Measurements from ENCODE around the gene GIGYF1.

The GIGYF1 gene

GRCh38 chr7:100684534-100685042 lies 9.5 kb downstream of the GIGYF1 start:
- no peak for DNase-seq (ENCODE audit: low spot score)

- DNase-seq (ENCODE audit: low spot score): no peak
Measured at GRCh38 chr7:100683659-100684533, 10.2 kb downstream of the GIGYF1 start.

- DNase-seq (ENCODE audit: low spot score): no peak
Measured at GRCh38 chr7:100682991-100683658, 10.9 kb downstream of the GIGYF1 start.

DNA sequence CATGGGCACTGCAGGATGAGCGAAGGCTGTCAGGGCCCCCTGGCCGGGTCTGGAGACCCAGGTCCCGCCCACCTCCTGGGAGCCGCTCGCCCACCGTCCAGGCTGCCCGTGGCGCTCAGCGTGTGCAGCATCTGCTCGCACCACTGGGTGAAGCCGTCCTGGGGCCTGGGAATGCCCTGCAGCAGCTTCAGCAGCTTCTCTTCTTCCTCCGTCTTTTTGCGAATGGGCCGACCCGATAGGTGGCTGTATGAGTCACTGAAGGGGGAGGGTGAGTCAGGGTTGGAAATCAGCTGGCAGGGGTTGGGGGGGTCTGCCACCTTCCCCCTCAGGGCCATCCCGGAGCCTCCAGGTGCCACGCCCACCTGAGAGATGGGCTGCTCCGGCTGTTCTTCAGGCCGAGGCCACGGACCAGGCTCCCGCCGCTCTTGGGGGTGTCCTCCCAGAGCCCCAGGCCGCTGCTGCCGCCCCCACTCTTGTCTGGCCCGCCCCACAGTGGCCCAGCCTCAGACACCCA lies 11.8 kb downstream of the GIGYF1 start:
- no peak for DNase-seq (ENCODE audit: low spot score)

DNA sequence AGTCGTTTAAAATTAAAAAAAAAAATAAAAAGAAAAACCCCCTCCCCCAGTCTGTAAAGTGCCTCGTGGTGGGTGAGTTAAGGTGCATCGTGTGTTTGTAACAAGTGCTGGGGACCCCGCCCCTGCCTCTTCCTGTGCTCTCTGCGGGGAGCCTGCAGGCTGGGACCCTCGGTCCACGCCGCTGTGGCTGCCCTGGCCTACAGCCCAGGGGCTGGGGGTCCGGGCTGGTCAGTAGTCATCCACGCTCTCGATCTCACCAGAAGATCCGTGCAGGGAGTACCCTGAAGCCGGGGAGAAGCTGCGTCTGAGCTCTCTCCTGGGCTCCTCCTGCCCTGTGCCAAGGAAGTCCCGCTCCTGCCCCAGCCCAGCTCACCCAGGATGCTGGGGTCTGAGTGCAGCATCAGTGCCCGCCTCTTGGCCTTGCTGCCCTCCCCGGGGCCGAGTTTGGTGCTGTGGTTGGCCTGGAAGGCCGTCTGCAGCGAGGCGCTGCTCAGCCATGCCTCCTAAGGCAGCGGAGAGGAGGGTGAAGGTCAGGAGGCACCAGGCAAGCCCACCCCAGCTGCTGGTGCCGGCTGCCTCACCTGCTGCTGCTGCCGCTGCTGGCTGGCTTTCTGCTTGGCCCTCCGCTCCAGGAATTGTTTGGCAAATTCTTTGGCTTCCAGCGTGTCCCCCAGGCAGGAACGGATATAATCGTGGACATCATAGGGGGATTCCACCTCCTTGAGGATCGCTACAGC lies 12.4 kb downstream of the GIGYF1 start:
- DNase-seq (ENCODE audit: low spot score): no peak

DNA sequence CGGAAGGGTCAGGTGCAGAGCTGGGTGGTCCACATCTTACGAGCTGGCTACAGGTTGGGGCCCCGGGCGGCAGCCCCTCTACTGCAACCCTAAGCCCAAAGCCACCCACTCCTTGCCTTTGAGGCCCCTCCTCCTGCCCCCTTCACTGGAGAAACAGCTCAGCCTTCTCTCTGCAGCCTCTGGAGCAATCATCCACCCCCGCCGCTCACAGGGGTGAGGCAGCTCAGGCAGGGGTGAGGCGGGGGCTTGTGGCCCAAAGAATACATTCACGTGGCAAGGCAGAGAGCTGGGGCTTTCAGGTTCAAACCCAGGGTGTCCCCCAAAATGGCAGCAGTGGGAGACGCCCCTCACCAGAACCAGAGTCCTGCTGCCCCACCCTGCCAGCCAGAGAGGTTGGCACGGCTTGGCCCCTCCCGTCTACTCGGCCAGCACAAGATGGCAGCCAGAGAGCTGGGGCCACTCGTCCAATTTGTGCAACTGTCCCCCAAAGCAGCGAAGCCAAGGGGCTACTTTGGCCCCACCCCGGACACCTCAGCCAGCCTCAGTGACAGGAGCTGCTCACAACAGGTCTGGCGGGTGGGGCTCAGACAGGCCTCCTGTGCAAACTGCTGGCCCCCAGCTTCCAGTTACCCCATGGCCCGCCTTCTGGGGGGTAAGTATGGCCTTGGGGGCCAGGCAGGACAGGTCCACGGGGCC lies 13.3 kb downstream of the GIGYF1 start:
- DNase-seq (ENCODE audit: low spot score): no peak

DNA sequence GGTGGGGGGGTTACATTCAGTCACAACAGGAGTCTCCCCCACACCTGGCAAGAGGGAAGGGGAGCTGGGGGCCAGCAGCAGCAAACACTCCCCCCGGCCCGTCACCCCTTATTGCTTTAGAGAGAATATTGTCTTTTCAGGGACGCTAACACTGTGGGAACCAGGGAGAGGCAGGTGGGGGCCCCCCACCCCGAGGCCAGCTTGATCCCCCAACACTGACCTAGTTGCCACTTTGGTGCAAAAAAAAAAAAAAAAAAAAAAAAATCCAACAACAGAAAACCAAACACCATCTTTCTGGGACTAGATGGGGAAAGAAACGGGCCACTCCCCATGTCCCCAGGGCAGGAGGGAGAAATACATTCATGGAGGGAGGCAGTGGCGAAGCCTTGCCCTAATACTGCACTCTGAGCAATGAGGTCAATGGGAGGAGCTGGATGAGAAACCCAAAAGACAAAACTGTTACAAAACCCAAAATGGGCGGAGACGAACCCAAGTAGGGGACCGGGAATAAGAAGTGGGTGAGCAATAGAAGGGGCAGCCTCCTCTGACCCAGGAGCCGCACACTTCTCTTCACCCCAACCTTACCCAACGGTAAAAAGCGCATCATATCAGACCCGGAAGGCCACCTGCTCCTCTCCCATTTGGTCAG lies 14.0 kb downstream of the GIGYF1 start:
- no peak for DNase-seq (ENCODE audit: low spot score)

GRCh38 chr7:100679129-100679926 lies 14.7 kb downstream of the GIGYF1 start:
- DNase-seq (ENCODE audit: low spot score): no peak

GRCh38 chr7:100678291-100678984 lies 15.6 kb downstream of the GIGYF1 start:
- no peak for DNase-seq (ENCODE audit: low spot score)

DNA sequence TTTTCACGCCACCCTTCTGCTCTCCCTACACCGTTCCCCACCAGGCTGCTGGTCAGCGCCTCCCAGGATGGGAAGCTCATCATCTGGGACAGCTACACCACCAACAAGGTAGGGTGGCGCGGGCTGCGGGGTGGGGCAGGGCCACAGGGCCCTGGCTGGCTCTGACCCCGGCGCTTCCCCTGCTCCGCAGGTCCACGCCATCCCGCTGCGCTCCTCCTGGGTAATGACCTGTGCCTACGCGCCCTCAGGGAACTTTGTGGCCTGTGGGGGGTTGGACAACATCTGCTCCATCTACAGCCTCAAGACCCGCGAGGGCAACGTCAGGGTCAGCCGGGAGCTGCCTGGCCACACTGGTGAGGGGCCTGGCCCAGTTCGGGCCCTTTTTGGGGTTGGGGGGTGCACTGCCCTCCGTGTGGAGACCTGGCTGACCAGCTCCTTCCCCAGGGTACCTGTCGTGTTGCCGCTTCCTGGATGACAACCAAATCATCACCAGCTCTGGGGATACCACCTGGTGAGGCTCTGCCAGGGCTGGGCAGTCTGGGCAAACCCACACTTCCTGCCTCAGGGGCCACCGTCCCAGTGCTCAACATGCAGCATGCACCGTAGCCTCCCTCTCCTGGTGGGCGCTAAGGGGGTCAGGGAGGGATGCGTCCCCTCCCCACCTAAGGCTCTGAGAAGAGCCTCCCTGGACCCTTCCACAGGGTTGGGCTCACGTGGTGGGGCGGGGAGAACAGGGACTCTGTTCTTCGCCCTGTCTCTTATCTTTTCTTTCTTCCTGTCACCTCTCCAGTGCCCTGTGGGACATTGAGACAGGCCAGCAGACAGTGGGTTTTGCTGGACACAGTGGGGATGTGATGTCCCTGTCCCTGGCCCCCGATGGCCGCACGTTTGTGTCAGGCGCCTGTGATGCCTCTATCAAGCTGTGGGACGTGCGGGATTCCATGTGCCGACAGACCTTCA lies 16.5 kb downstream of the GIGYF1 start:
- no peak for DNase-seq (ENCODE audit: low spot score)

DNA sequence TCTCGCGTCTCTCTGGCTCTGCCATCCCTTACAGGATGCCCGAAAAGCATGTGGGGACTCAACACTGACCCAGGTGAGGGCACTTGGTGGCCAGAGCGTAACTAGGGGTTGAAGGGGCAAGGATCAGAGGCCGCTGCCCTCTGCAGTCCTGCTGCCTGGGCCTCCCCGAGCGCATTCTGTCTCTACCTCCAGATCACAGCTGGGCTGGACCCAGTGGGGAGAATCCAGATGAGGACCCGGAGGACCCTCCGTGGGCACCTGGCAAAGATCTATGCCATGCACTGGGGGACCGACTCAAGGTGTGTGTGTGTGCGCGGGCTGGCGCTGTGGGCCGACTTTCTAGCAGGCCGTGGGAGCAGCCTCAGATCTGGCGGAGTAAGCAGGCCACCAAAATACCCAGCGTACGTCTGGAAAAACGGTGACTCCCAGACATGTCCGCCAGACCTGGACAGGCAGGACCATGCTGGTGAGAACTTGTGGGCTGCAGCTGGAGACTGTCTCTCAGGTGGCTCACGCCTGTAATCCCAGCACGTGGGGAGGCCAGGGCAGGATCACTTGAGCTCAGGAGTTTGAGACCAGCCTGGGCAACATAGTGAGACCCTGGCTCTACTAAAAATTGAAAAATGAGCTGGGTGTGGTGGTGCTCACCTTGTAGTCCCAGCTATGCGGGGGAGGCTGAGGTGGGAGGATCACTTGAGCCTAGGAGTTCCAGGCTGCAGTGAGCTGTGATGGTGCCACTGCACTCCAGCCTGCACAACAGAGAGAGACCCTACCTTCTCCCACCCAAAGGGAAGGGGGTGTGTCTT lies 17.3 kb downstream of the GIGYF1 start:
- DNase-seq (ENCODE audit: low spot score): no peak

GRCh38 chr7:100675581-100676350 lies 18.3 kb downstream of the GIGYF1 start:
- DNase-seq (ENCODE audit: low spot score): peak; percentile 94

DNA sequence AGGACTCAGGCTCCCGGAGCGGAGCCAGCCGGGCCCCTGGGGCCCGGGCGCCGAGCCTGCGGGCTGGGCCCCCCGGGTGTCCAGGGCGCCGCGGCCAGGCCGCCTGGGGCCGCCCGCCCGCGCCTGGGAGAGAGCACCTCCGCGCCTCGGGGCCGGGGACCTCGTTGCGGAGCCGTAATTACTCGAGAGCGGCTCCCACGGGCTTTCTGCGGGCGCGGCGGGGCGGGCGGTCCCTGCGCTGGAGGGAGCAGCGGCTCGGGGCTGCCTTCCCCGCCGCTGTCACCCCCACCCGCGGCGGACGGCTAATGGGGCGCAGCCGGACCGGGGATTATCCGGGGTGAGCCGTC lies 19.0 kb downstream of the GIGYF1 start:
- DNase-seq (ENCODE audit: low spot score): no peak

- no peak for DNase-seq (ENCODE audit: low spot score)
Measured at GRCh38 chr7:100674411-100675104, 19.5 kb downstream of the GIGYF1 start.

DNA sequence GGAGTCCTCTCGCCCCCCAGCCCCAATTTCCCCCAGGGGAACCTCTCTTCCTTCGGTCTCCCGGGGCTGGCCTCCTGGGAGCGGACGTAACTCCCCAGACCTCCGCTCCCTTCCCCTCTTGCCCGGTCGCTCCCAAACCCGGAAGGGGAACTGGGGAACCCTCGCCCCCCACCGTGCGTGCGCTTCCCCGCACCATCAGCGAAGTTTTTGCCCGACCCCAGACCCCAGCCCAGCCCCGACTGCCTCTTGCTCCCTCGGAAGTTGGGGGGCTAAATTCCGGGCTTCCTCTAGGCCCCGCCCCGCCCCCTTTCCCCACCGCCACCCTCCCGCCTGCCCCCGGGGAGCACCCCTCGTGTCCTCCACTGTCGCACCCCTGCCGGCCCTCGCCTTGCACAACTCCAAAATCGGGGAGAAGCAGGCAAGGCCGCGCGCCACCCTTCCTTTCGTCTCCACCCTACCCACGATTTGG lies 20.1 kb downstream of the GIGYF1 start:
- peak; percentile 69 for DNase-seq (ENCODE audit: low spot score)

DNA sequence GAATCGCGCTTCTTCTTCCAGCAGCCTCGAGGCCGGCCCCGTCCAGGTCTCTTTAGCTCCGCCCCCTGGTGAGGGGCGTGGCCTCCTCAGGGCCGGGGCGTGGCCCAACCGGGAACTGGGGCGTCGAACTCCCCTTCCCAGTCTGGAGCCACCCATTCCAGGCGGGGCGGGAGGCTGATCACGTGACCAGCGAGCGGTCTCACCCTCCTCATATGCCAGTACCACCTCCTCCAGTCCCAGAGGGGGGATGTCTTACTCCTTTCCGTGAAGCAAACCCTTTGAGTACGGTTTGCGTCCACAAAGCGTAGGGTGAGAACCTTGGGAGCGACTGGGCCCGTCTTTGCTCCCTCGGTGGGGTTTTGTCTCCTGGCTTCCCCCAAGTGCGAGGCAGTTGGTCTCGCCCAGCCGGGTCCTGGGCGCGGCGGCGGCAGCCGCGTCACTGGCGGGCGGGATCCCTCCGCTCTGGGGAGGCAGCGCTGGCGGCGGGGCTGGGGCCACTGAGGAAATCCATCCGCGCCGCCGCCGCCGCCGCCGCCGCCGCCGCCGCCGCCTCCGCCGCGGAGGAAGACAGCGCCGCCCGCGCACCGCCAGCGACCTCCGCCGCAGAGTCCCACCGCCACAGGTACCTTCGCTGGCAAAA lies 20.6 kb downstream of the GIGYF1 start, which contains the start of gene GNB2:
TSS of gene GNB2 (plus strand) at position 439 of the 640 bp plus-strand sequence. CDS start 2,526 bp downstream, outside the sequence.
- peak; percentile 100 for DNase-seq (ENCODE audit: low spot score)

All from hematopoietic multipotent progenitor cell treated with erythropoietin and hydrocortisone succinate and interleukin-3 and kit ligand, for 17 days (in vitro differentiated cells).